K562 (cell line): ENCODE data around the gene INPP1. TPM values are rescaled to one million over a fixed set of nuclear protein-coding genes. Genes with fewer than 3 reads are reported as not detected.

Experiments used
- ATF7 ChIP-seq: fragments of 450-650 bp; IDR thresholded peaks from 2 replicates; pipeline ENCODE4 v1.7.1; 2014; ENCODE audit warnings: mild to moderate bottlenecking, moderate library complexity
- CHD4 ChIP-seq: fragments of 200-600 bp; sonication (generic); IDR thresholded peaks from 3 replicates; pipeline ENCODE4 v1.6.1; 2012; ENCODE audit warnings: low read depth, mild to moderate bottlenecking, mixed read lengths, low read length, inconsistent platforms; ENCODE audit not compliant: insufficient read depth, insufficient replicate concordance, poor library complexity, severe bottlenecking
- FOXK1 ChIP-seq: sonication (generic); formaldehyde crosslinking; IDR thresholded peaks from 2 replicates; pipeline ENCODE4 v1.8.0; 2022; ENCODE audit warnings: missing genetic modification reagents, mild to moderate bottlenecking, borderline replicate concordance
- FOXP4 ChIP-seq: sonication (generic); formaldehyde crosslinking; IDR thresholded peaks from 2 replicates; pipeline ENCODE4 v1.8.0; 2022; ENCODE audit warnings: mild to moderate bottlenecking, missing genetic modification reagents, borderline replicate concordance
- HMG20A ChIP-seq: fragments of 450-650 bp; formaldehyde crosslinking; conservative IDR thresholded peaks from 2 replicates; pipeline ENCODE4 v1.4.0; 2020; ENCODE audit warnings: mild to moderate bottlenecking, mixed read lengths
- JUN ChIP-seq, 2 experiments: sonication (generic) in 1 of 2; formaldehyde crosslinking in 1 of 2; IDR thresholded peaks; 2 replicates each; pipeline versions ENCODE4 v1.6.1 to v1.8.0; 2012 to 2022; ENCODE audit warnings: borderline replicate concordance in 2 of 2, mild to moderate bottlenecking in 2 of 2, improper control_type of control experiment in 1 of 2, low read depth in 1 of 2, low read length in 1 of 2, missing genetic modification reagents in 1 of 2
- LEF1 ChIP-seq: fragments of 450-650 bp; IDR thresholded peaks from 2 replicates; pipeline ENCODE4 v1.6.1; 2016; ENCODE audit warnings: mild to moderate bottlenecking
- NR2C2 ChIP-seq, 2 experiments: fragments of 200-800 bp in 1 of 2; sonication (Bioruptor generic) in 1 of 2; sonication (generic) in 1 of 2; formaldehyde crosslinking in 1 of 2; IDR thresholded peaks; 2 replicates each; pipeline versions ENCODE4 v1.6.1 to v1.8.0; 2016 to 2022; ENCODE audit warnings: mild to moderate bottlenecking in 1 of 2, missing compliant biosample characterization in 1 of 2, missing genetic modification characterization in 1 of 2, missing genetic modification reagents in 1 of 2
- PKNOX1 ChIP-seq: fragments of 450-650 bp; IDR thresholded peaks from 2 replicates; pipeline ENCODE4 v1.6.1; 2016
- POLR2H ChIP-seq: IDR thresholded peaks from 2 replicates; pipeline ENCODE4 v1.6.1; 2016; ENCODE audit warnings: missing genetic modification characterization, low read depth, mild to moderate bottlenecking, control low read depth, missing compliant biosample characterization, moderate library complexity
- RAD51 ChIP-seq: fragments of 450-650 bp; IDR thresholded peaks from 2 replicates; pipeline ENCODE4 v1.7.1; 2016; ENCODE audit warnings: low read depth, mild to moderate bottlenecking, borderline replicate concordance
- RUNX1 ChIP-seq: sonication (generic); IDR thresholded peaks from 2 replicates; pipeline ENCODE4 v1.6.1; 2016; ENCODE audit warnings: antibody characterized with exemption, low read depth
- TEAD4 ChIP-seq, 2 experiments: sonication (generic) in 1 of 2; formaldehyde crosslinking in 1 of 2; IDR thresholded peaks; 2 replicates each; pipeline versions ENCODE4 v1.6.1 to v1.8.0; 2012 to 2022; ENCODE audit warnings: borderline replicate concordance in 1 of 2, inconsistent platforms in 1 of 2, low read length in 1 of 2, mild to moderate bottlenecking in 1 of 2, missing genetic modification reagents in 1 of 2
- WHSC1 ChIP-seq: IDR thresholded peaks from one replicate; pipeline ENCODE4 v1.6.1; 2012; ENCODE audit warnings: low read length, control low read depth, inconsistent platforms
- ZC3H11A ChIP-seq: IDR thresholded peaks from 2 replicates; pipeline ENCODE4 v1.6.1; 2012; ENCODE audit warnings: low read depth, low read length, improper control_type of control experiment
- ZNF224 ChIP-seq: sonication (generic); formaldehyde crosslinking; IDR thresholded peaks from 2 replicates; pipeline ENCODE4 v1.8.0; 2022; ENCODE audit warnings: mild to moderate bottlenecking, missing genetic modification reagents
- ZNF24 ChIP-seq: fragments of 450-650 bp; IDR thresholded peaks from 2 replicates; pipeline ENCODE4 v1.6.1; 2016
- ZNF586 ChIP-seq: fragments of 450-650 bp; formaldehyde crosslinking; conservative IDR thresholded peaks from 2 replicates; pipeline ENCODE4 v1.4.0; 2020; ENCODE audit warnings: mild to moderate bottlenecking, moderate library complexity
- ZNF695 ChIP-seq: fragments of 450-650 bp; formaldehyde crosslinking; IDR thresholded peaks from 2 replicates; pipeline ENCODE4 v1.4.0; 2020; ENCODE audit warnings: mild to moderate bottlenecking, moderate library complexity
- ZNF830 ChIP-seq: fragments of 250-450 bp; sonication (Bioruptor Pico); IDR thresholded peaks from 2 replicates; pipeline ENCODE4 v1.5.0; 2021; ENCODE audit warnings: mild to moderate bottlenecking
- polyA plus RNA-seq, 8 experiments: library from polyadenylated mRNA; depleted of rRNA in 4 of 8; stranded (reverse) in 5 of 8; unstranded in 3 of 8; fragments of >200 nt; fragmentation: Nextera tagmentation in 2 of 8; fragmentation: Illumina TruSeq in 1 of 8; extraction: Ambion mirVana in 2 of 8; extraction: Trizol in 1 of 8; gene quantifications; 2 replicates each; pipeline versions ENCODE4 v1.2.1 to v1.2.3, GENCODE V29; 2011 to 2014; ENCODE audit warnings: inconsistent platforms in 1 of 8, missing spikeins in 1 of 8
- total RNA-seq, 7 experiments: library from RNA; depleted of rRNA in 6 of 7; stranded (reverse); fragments of >200 nt in 6 of 7; fragmentation: Illumina TruSeq in 2 of 7; extraction: Trizol in 2 of 7; gene quantifications; 2 replicates each; pipeline versions ENCODE4 v1.2.1 to v1.2.3, GENCODE V29; 2011 to 2021; ENCODE audit warnings: low replicate concordance in 1 of 7
- TF ChIP-seq, protein P1 (sequence below): fragments of 250-450 bp; sonication (Bioruptor Pico); IDR thresholded peaks from 2 replicates; pipeline ENCODE4 v1.8.0; 2021; ENCODE audit warnings: moderate library complexity, mild to moderate bottlenecking, inconsistent platforms
- TF ChIP-seq, protein P2 (sequence below): fragments of 450-650 bp; IDR thresholded peaks from 2 replicates; pipeline ENCODE4 v1.7.0; 2016; ENCODE audit warnings: borderline replicate concordance

Gene INPP1
- total and polyA plus RNA-seq, 9 of the 15 experiments (the other 6 are each of a cell fraction or from before 2014, with no cell fraction given), result 3.7 to 11.8 (median 6.5) TPM

GRCh38 chr2:190319555-190320498 lies 23.6 kb upstream of the INPP1 start, which contains the start of gene HIBCH (continued):
- TF ChIP-seq RUNX1 (no peak), ZC3H11A (no peak), FOXP4 (CRISPR knock-in tag) (no peak), ZNF224 (CRISPR knock-in tag) (no peak), WHSC1 (no peak), ZNF24 (no peak; the same call in 1 of the 2 replicates), POLR2H (tag) (no peak), FOXK1 (CRISPR knock-in tag) (no peak), CHD4 (no peak), HMG20A (CRISPR knock-in tag) (no peak), NR2C2 (CRISPR knock-in tag; IDR thresholded peaks at IDR 0.05) (no peak), NR2C2 (tag; IDR thresholded peaks at IDR 0.05) (peak; percentile 47; the same call in 1 of the 2 replicates), ZNF830 (CRISPR knock-in tag) (no peak), ZNF695 (CRISPR knock-in tag) (no peak), TEAD4 (IDR thresholded peaks at IDR 0.05; ENCODE audit: low read length) (peak; percentile 16; the same call in 1 of the 2 replicates), TEAD4 (CRISPR knock-in tag; IDR thresholded peaks at IDR 0.05; ENCODE audit: borderline replicate concordance) (no peak), RAD51 (no peak), ZNF586 (CRISPR knock-in tag) (no peak), ATF7 (peak; percentile 74; the same call in 1 of the 2 replicates), LEF1 (peak; percentile 13; the same call in 1 of the 2 replicates), PKNOX1 (peak; percentile 67), JUN (IDR thresholded peaks at IDR 0.05; ENCODE audit: borderline replicate concordance, low read depth, low read length) (no peak; the same call in 1 of the 2 replicates), JUN (CRISPR knock-in tag; IDR thresholded peaks at IDR 0.05; ENCODE audit: borderline replicate concordance) (no peak)
- TF ChIP-seq, protein P1, sequence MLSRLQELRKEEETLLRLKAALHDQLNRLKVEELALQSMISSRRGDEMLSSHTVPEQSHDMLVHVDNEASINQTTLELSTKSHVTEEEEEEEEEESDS, result no peak
- TF ChIP-seq, protein P2, sequence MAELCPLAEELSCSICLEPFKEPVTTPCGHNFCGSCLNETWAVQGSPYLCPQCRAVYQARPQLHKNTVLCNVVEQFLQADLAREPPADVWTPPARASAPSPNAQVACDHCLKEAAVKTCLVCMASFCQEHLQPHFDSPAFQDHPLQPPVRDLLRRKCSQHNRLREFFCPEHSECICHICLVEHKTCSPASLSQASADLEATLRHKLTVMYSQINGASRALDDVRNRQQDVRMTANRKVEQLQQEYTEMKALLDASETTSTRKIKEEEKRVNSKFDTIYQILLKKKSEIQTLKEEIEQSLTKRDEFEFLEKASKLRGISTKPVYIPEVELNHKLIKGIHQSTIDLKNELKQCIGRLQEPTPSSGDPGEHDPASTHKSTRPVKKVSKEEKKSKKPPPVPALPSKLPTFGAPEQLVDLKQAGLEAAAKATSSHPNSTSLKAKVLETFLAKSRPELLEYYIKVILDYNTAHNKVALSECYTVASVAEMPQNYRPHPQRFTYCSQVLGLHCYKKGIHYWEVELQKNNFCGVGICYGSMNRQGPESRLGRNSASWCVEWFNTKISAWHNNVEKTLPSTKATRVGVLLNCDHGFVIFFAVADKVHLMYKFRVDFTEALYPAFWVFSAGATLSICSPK, result no peak
